Astrocyte of the cerebellum (primary cell): ENCODE data around the gene TRAPPC10.

ENCODE experiments used
- DNase-seq: peaks from one replicate; pipeline ENCODE4 v3.0.0-alpha.2; 2011; ENCODE audit warnings: low read depth
- H3K4me3 ChIP-seq: 2 replicates; pipeline ENCODE4 v1.5.1; 2011; ENCODE audit warnings: mild to moderate bottlenecking, low read depth, low read length, moderate library complexity
- CTCF ChIP-seq: IDR thresholded peaks from 2 replicates; pipeline ENCODE4 v1.5.1; 2012; ENCODE audit warnings: low read length, low read depth, moderate library complexity, mild to moderate bottlenecking; ENCODE audit errors: missing control alignments
- in situ Hi-C: cut with HindIII; loops from 2 replicates; pipeline ENCODE4 v1.10.0; 2017; ENCODE audit warnings: low sequenced_read_pairs

The TRAPPC10 gene

GRCh38 chr21:44072111-44072510 is 60.0 kb downstream of the TRAPPC10 start:
- no peak for TF ChIP-seq CTCF

GRCh38 chr21:44074315-44074958 is 62.3 kb downstream of the TRAPPC10 start:
- DNase-seq, result no peak
- H3K4me3 ChIP-seq, result no peak overlapping the region
- in situ Hi-C loops, result no loop called here
- TF ChIP-seq CTCF, result no peak

More at GRCh38 chr21:44072111-44072510, 60.0 kb downstream of the TRAPPC10 start:
- no peak overlapping the region for H3K4me3 ChIP-seq
- DNase-seq, result no peak
- in situ Hi-C loops, result no loop called here

DNA sequence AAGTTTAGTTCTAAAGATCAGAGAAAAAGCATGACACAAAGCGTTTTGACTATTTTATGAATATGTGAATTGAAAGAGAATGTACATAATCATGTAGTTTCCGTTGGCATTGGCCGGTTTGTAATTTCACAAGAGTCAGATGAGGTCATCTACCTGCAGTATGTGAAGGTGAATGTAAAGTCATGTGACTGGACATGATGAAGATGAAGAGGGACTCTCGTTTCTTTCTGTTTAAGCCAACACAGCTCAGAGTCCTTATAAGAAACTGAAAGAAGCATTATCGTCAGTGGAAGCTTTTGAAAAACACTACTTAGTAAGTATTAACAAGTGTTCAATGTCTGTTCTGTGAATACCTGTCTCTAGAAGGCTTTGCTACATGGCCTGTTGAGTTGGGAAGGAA is 64.2 kb downstream of the TRAPPC10 start:
- DNase-seq, result no peak
- no peak overlapping the region for H3K4me3 ChIP-seq
- in situ Hi-C loops, result no loop called here
- no peak for TF ChIP-seq CTCF

DNA sequence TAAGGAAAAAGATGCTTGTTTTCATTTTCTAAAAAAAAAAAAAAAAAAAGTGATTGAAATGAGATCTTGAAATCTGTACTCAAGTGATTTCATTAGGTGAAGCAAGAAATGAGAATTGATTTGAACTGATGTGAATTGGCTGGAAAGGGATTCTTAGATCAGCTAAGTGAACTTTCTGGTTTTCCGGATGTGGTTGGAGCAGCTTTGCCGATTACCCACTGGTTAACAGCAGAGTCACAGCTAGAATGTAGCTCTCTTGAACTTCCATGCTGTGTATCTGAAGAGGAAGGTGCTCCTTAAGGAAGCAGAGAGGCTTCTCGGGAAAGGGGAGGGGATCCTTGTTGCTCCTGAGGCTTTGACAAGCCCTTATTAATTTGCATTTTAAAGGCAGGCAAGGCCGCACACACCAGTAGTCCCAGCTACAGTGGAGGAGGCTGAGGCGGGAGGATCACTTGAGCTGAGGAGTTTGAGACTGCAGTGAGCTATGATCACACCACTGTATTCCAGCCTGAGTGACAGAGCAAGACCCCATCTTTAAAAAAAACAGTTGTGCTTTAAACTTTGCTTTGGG is 66.4 kb downstream of the TRAPPC10 start:
- in situ Hi-C loops, result no loop called here
- TF ChIP-seq CTCF, result no peak
- no peak overlapping the region for H3K4me3 ChIP-seq
- no peak for DNase-seq

DNA sequence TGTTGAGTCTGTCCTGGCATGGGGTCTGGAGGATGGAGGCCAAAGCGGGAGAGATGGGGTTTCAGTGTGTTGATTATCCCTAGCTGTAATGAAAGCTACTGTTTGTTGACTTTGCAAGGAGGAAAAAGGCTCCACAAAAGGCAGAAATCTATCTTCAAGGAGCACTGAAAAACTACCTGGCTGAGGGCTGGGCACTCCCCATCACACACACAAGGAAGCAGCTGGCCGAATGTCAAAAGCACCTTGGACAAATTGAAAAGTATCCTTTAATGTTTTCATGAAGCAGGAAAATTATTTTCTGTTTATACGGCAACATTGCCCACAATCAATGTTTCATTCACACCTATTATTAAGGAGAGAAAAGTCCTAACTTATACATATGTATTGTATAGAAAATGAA is 67.3 kb downstream of the TRAPPC10 start:
- no peak for TF ChIP-seq CTCF
- in situ Hi-C loops, result no loop called here
- no peak overlapping the region for H3K4me3 ChIP-seq
- DNase-seq, result no peak

DNA sequence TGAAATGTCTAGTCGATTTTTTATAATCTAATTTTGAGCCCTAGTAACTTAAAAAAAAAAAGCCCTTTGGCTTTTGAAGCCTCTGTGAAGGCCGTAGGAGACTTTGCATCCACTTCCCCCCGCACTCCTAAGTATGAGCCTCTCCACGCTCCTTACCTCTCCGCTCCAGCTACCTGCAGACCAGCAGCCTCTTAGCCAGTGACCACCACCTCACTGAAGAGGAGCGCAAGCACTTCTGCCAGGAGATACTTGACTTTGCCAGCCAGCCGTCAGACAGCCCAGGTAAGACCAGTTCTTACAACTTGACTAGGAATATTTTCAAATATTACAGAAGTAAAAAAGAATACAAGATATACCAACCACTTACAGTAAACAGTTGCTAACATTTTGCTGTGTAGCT is 67.7 kb downstream of the TRAPPC10 start:
- no peak overlapping the region for H3K4me3 ChIP-seq
- no peak for DNase-seq
- in situ Hi-C loops, result no loop called here
- no peak for TF ChIP-seq CTCF
